K562 (cell line): ENCODE data around the gene LOC128125822.

Experiments
- ATAC-seq: fragments of 200-7000 bp; cut with Tn5 transposase; 3 replicates; pipeline ENCODE4 v1.9.1; 2020; ENCODE audit warnings: moderate library complexity
- BruUV-seq: library from RNA; stranded (reverse); fragments of 400-500 nt; replicated peaks from 2 replicates; lab custom pipeline; 2021; lab: Mats Ljungman, UMichigan
- CTCF ChIA-PET: fragments of 300-600 bp; formaldehyde crosslinking; extraction: SDS; loops from one replicate; lab custom pipeline; 2021; ENCODE audit warnings: low intra/inter-chr PET ratio; lab: Yijun Ruan, JAX
- POLR2A ChIA-PET: fragments of 300-600, 350-650 bp; sonication (Branson Sonifier 250); formaldehyde crosslinking; extraction: SDS; loops from one replicate; lab custom pipeline; 2021; ENCODE audit warnings: antibody characterized with exemption, inconsistent platforms; lab: Yijun Ruan, JAX
- DNase-seq, 4 experiments: peaks; one replicate each; pipeline versions ENCODE4 v3.0.0 to v3.0.0-alpha.2; 2011 to 2018; ENCODE audit warnings: low spot score in 3 of 4, mixed read lengths in 3 of 4; ENCODE audit errors: extremely low read depth in 1 of 4
- FAIRE-seq: peaks from 2 replicates; lab custom pipeline; 2011; peaks lifted over from hg19 to GRCh38; lab: Jason Lieb, UNC
- H2AFZ ChIP-seq: 2 replicates; pipeline ENCODE4 v1.6.0; 2011; ENCODE audit warnings: low read depth, low read length, control low read depth, inconsistent platforms
- H3K27ac ChIP-seq: fragments of 200-600 bp; 3 replicates; pipeline ENCODE4 v1.8.0; 2011; ENCODE audit warnings: low read depth, mild to moderate bottlenecking, control low read depth, inconsistent platforms, low read length, moderate library complexity, mixed read lengths; ENCODE audit errors: extremely low read depth
- H3K27me3 ChIP-seq, 2 experiments: fragments of 300-600 bp in 1 of 2; 2 replicates in 1 of 2; 3 replicates in 1 of 2; pipeline versions ENCODE4 v1.6.0 to v1.8.0; 2011; ENCODE audit warnings: inconsistent platforms in 2 of 2, low read length in 2 of 2, mild to moderate bottlenecking in 1 of 2, mixed read lengths in 1 of 2, moderate library complexity in 1 of 2; ENCODE audit not compliant: control insufficient read depth in 2 of 2, insufficient read depth in 2 of 2
- H3K36me3 ChIP-seq: fragments of 300-600 bp; 3 replicates; pipeline ENCODE4 v1.8.0; 2011; ENCODE audit warnings: mild to moderate bottlenecking, low read length, inconsistent platforms; ENCODE audit not compliant: control insufficient read depth, insufficient read depth
- H3K4me1 ChIP-seq, 2 experiments: fragments of 200-600 bp in 1 of 2; replicated peaks in 1 of 2; 2 replicates in 1 of 2; 3 replicates in 1 of 2; pipeline versions ENCODE4 v1.5.1 to v1.8.0; 2011; ENCODE audit warnings: inconsistent platforms in 2 of 2, low read length in 2 of 2, mild to moderate bottlenecking in 1 of 2, mixed read lengths in 1 of 2, moderate library complexity in 1 of 2; ENCODE audit not compliant: control insufficient read depth in 2 of 2, insufficient read depth in 2 of 2
- H3K4me2 ChIP-seq: 2 replicates; pipeline ENCODE4 v1.6.1; 2011; ENCODE audit warnings: low read length, control low read depth, inconsistent platforms, mixed read lengths; ENCODE audit not compliant: insufficient read depth
- H3K4me3 ChIP-seq: fragments of 200-600 bp; sonication (generic), shearing (Covaris generic); 2 replicates; pipeline ENCODE4 v1.5.1; 2016; ENCODE audit warnings: control low read depth, inconsistent platforms
- H3K79me2 ChIP-seq: fragments of 200-600 bp; 3 replicates; pipeline ENCODE4 v1.8.0; 2011; ENCODE audit warnings: low read length, inconsistent platforms; ENCODE audit not compliant: control insufficient read depth, insufficient read depth
- H3K9ac ChIP-seq, 2 experiments: 2 replicates each; pipeline versions ENCODE4 v1.6.0 to v1.6.1; 2011; ENCODE audit warnings: low read depth in 2 of 2, low read length in 2 of 2, control low read depth in 1 of 2, inconsistent platforms in 1 of 2, mild to moderate bottlenecking in 1 of 2, mixed read lengths in 1 of 2; ENCODE audit not compliant: insufficient read depth in 1 of 2
- H3K9me1 ChIP-seq: one replicate; pipeline ENCODE4 v1.6.0; 2011; ENCODE audit warnings: inconsistent platforms, mild to moderate bottlenecking, low read length, moderate library complexity; ENCODE audit not compliant: control insufficient read depth, insufficient read depth
- H3K9me3 ChIP-seq: replicated peaks from 2 replicates; pipeline ENCODE4 v1.5.1; 2011; ENCODE audit warnings: low read depth, low read length, inconsistent platforms; ENCODE audit not compliant: control insufficient read depth, insufficient read depth
- H4K20me1 ChIP-seq: replicated peaks from 2 replicates; pipeline ENCODE4 v1.6.1; 2011; ENCODE audit warnings: low read length, inconsistent platforms, mixed read lengths; ENCODE audit not compliant: control insufficient read depth, insufficient read depth
- DMBX1 ChIP-seq: fragments of 250-450 bp; sonication (Bioruptor Pico); IDR thresholded peaks from 2 replicates; pipeline ENCODE4 v1.8.0; 2022; ENCODE audit warnings: inconsistent platforms, mild to moderate bottlenecking, moderate library complexity, borderline replicate concordance
- ETV1 ChIP-seq: fragments of 450-650 bp; conservative IDR thresholded peaks from 2 replicates; pipeline ENCODE4 v1.6.1; 2016; ENCODE audit warnings: missing genetic modification characterization, control low read depth, low read depth, missing compliant biosample characterization
- KDM1A ChIP-seq, 2 experiments: fragments of 450-650 bp; IDR thresholded peaks; 2 replicates each; pipeline ENCODE4 v1.6.1; 2016; ENCODE audit warnings: mild to moderate bottlenecking in 2 of 2
- ZC3H4 ChIP-seq: sonication (generic); formaldehyde crosslinking; IDR thresholded peaks from 2 replicates; pipeline ENCODE4 v1.9.0; 2021; ENCODE audit warnings: missing genetic modification reagents, borderline replicate concordance
- ZNF512 ChIP-seq: IDR thresholded peaks from 2 replicates; pipeline ENCODE4 v1.6.1; 2016; ENCODE audit warnings: missing genetic modification characterization, missing compliant biosample characterization
- WGBS: fragments of 100-300 bp; shearing (Covaris generic); methylation state at CpG from one replicate; pipeline ENCODE4 v1.1.6; 2016; ENCODE audit warnings: low coverage, mixed read lengths; ENCODE audit not compliant: insufficient coverage; ENCODE audit errors: missing lambda C conversion rate; 5-methylcytosine and 5-hydroxymethylcytosine counted together
- in situ Hi-C: fragments of 300-500 bp; cut with MboI; formaldehyde crosslinking; loops from 4 replicates; pipeline ENCODE4 v1.15.0; 2018; ENCODE audit warnings: inconsistent platforms, mixed read lengths
- intact Hi-C: fragments of 100-400 bp; cut with micrococcal nuclease; formaldehyde crosslinking; loops from 2 replicates; pipeline ENCODE4 v1.14.2; 2022

The LOC128125822 gene

GRCh38 chr6:63599243-63599642 lies 27.0 kb downstream of the LOC128125822 start:
- WGBS, result 38% methylated on average over 7 of the region's 7 CpGs
- no peaks in the 10 kb centered on the region for H4K20me1 ChIP-seq
- H3K27me3 ChIP-seq, result no peaks in the 10 kb centered on the region
- intact Hi-C loops, result loop anchor here (5.0 to 10.0 kb wide), 2 partner anchors 38 to 126 kb away; partner anchors contain the start of gene PHF3
- no TSS peak for BruUV-seq
- no peaks in the 10 kb centered on the region for H3K9me1 ChIP-seq
- in situ Hi-C loops, result loop anchor here (5.0 kb wide), 1 partner anchor 163 kb away; no protein-coding TSS in a partner anchor
- no peak overlapping the region for H3K9ac ChIP-seq
- H3K4me2 ChIP-seq, result no peak overlapping the region
- no peak for DNase-seq
- ChIA-PET CTCF (interaction anchor here (1.3 to 2.8 kb wide), 2 partner anchors 164 to 165 kb away, joined by 3 to 13 read pairs; no protein-coding TSS in a partner anchor), POLR2A (interaction anchor here (0.7 to 2.8 kb wide), 3 partner anchors 15 to 187 kb away, joined by 3 to 14 read pairs (median 3); no protein-coding TSS in a partner anchor)
- H3K4me1 ChIP-seq, result peaks cover 0 to 4% of the 10 kb centered on the region in 2 experiments; a peak in 3 of 5 replicates
- no peak for FAIRE-seq
- H3K79me2 ChIP-seq, result no peaks in the 10 kb centered on the region
- no peaks in the 10 kb centered on the region for H3K36me3 ChIP-seq
- TF ChIP-seq ETV1 (tag), result no peak
- peak; percentile 61 for TF ChIP-seq ZNF512
- no peak for TF ChIP-seq ZC3H4 (CRISPR knock-in tag)
- H3K9me3 ChIP-seq, result no peaks in the 10 kb centered on the region
- no peak for ATAC-seq
- no peak overlapping the region for H3K27ac ChIP-seq
- no peak overlapping the region for H3K4me3 ChIP-seq
- H2AFZ ChIP-seq, result peak overlapping the region; percentile 99

- no peaks in the 10 kb centered on the region for H3K27me3 ChIP-seq
- no peaks in the 10 kb centered on the region for H3K36me3 ChIP-seq
- H4K20me1 ChIP-seq, result no peaks in the 10 kb centered on the region
- H3K4me1 ChIP-seq, result peaks cover 0 to 4% of the 10 kb centered on the region in 2 experiments; a peak in 3 of 5 replicates
- H3K9me3 ChIP-seq, result no peaks in the 10 kb centered on the region
- WGBS, result 60% methylated on average over 6 of the region's 6 CpGs
- no peak overlapping the region for H3K4me3 ChIP-seq
- BruUV-seq, result no TSS peak
- ChIA-PET CTCF (no interaction called here), POLR2A (no interaction called here)
- no peak overlapping the region for H3K4me2 ChIP-seq
- FAIRE-seq (no peak), ATAC-seq (no peak), DNase-seq (no peak)
- intact Hi-C loops, result no loop called here
- in situ Hi-C loops, result no loop called here
- peak overlapping the region; percentile 26; the same call in 1 of the 2 replicates for H2AFZ ChIP-seq
- H3K79me2 ChIP-seq, result no peaks in the 10 kb centered on the region
- H3K9me1 ChIP-seq, result no peaks in the 10 kb centered on the region
- no peak overlapping the region for H3K9ac ChIP-seq
- H3K27ac ChIP-seq, result no peak overlapping the region
- TF ChIP-seq KDM1A (IDR thresholded peaks at IDR 0.05) (no peak), DMBX1 (CRISPR knock-in tag) (no peak)
These were observed 27.9 kb downstream of the LOC128125822 start for GRCh38 chr6:63600136-63600535.
